HG03354 (cell line): ENCODE measurements around the gene RNF130.
"Not testable (repeated sequence)": the region's sequence is repeated elsewhere in the genome, so short reads cannot be mapped to it uniquely, and the experiment has no call there.

ENCODE experiments used
- ATAC-seq: cut with Tn5 transposase; IDR thresholded peaks from one replicate; pipeline ENCODE4 v1.9.1; 2021; ENCODE audit warnings: mild to moderate bottlenecking; ENCODE audit not compliant: unreplicated experiment, poor library complexity, severe bottlenecking

RNF130 gene

GRCh38 chr5:179986328-179986727 is 85.2 kb downstream of the RNF130 start:
- ATAC-seq, result no peak

GRCh38 chr5:179981636-179982035 is 89.9 kb downstream of the RNF130 start:
- ATAC-seq, result no peak

DNA sequence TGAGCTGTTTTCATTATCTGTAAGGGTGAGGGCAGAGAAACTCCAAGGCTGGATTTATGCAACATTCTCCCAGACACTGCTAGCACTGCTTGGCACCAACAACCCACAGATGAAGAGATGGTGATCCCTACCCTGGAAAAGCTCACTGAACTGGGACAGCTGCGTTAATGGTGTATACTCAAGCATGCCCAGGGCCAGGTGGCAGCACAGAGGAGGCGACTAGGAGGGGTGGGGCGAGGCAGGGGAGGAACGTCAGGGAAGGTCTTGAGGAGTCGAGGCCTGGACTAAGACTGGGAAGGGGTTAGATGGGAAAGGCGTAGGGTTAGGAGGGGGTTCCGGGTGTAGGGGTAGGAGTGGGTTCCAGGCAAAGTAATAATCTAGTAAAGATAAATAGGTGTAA is 90.8 kb downstream of the RNF130 start:
- ATAC-seq, result no peak

DNA sequence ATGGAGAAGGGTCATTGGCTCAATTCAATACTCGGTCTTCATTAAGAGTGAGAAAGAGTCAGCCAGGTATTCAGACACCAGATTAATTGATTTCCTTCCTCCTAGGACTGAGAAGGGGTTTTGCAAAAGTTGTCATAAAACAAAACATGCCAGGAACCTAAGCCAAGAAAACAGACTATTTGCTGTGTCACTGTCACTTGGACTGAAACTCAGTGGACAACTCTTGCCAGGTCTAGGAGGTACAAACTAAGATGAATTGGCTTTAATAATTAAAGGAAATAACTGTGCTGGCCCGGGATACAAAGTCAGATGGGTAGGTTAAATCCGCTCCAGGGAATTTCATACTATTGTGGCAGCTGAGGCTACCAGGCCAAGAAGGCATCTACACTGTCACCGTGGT is 92.8 kb downstream of the RNF130 start:
- no peak for ATAC-seq

- ATAC-seq, result no peak
Observed at GRCh38 chr5:179975713-179976134, 95.8 kb downstream of the RNF130 start.

DNA sequence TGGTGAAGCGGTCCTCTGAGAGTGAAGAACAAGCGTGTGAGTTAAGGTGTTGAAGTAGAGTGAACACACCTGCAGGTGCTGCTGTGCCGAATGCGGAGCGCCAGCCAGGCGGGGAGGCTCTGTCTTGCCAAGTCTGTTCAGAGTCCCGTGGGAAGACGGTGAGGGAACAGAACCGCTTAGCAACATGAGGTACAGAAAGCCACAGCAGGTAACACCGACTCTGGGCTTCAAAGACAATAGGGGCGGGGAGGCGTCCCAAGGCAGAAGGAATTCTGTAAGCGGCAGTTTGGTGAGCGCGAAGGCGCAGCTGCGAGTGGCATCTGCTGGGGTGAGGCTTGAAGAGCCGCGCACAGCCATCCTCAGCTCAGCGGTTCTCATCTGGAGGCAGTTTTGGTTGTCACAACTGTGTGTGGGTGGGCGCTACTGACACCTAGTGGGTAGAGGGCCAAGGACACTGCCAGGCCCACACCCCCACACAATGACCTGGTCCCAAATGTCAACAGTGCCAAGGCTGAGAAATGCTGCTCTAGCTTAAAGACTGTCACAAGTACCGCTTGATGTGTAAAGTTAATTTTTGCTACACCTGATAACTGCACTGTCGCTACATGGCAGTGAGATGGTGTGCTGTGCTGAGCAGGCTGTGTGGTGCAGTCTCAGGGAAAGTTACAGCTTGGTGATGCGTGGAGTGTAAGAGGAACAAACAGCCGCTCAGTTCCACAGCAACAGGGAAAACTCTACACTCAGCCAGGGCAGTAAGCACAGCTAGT is 96.4 kb downstream of the RNF130 start:
- peak; percentile 67 for ATAC-seq

DNA sequence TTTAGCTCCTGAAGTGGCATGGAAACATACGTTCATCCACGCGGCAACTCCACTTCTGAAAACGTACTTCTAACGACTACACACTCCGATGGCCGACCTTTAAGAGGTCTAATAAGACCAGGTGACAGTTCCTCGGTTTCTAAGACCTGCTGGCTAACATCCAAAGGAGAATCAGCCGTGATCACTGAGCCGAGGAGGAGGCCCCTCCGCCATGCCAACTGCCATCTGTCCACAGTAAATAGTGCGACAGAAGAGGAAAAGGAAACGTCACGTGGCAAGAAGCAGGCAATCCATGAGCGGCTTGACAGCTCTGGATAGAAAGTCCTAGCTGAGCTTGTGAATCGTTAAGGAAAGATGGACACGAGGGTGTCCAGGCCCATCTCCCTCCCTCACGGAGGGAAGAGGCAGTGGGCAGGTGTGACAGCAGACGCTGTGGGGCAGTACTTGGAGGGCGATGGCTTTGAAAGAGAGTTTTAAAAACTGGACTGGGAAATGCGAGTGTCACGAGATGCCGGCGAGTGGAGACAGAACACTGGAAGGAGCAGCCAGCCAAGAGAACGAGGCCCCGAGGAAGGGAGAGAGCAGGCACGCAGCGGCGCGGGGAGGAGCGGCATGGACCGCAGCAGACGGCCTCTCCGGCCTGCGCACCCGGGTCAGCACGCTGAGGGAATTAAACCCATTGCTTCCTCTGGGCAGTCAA is 97.2 kb downstream of the RNF130 start:
- no peak for ATAC-seq

- no peak for ATAC-seq
Observed at GRCh38 chr5:179973391-179973790, 98.2 kb downstream of the RNF130 start.

DNA sequence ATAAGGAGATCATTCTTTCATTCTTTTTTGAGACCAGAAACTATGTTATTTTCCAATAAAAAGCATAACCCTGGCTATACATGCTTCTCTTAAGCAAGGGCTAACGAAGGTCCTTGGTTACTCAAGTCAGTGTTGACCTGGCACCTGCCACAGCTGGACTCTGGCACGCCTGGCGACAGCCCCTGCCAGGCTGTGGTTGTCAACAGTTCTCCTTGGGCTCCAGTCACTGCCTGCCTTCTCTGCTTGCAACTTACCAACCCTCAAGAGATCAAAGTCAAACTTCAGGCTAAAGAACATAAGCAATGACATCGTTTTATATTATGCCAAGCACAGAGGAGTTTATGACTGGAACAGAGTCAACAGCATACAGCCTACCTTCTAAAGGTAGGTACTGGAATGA is 102.4 kb downstream of the RNF130 start:
- ATAC-seq, result no peak

DNA sequence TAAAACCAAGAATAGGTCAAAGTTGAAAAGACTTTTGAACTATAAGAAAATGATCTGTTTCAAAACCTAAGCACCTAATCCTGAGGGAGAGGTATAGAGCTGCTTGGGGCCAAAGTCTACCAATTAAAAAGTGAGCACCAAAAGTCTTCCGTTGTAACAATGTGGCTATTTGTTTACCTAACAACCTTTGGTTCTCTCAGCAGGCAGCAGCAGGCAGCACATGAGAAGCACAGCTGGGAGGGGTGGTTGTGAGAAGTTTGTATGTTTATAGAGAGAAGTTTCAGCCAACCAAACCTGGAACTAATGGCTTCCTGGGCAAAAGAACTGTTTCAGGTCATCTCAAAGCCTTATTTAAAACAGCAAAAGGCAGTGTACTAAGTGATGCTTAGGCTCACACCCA is 104.1 kb downstream of the RNF130 start:
- ATAC-seq, result no peak

- no peak for ATAC-seq
Observed at GRCh38 chr5:179964015-179964414, 107.5 kb downstream of the RNF130 start.

DNA sequence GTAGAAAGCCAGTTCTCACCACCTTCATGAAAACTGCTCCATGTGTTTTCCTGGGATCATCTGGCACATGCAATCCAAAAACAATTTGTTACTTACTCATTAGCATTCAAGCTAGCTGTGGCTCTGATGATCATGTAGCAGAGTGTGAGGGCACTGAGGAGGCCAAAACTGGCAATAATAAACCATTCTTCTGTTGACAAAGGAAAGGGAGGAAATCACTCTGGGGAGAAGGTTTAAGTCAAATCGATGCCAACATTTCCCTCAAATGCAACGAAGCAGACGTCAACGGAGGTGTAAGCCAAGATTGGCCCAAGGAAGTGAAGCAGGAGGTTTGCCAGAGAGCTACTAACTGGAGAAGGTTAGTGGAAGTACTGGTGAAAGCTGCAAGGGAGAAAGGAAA is 108.2 kb downstream of the RNF130 start:
- no peak for ATAC-seq

DNA sequence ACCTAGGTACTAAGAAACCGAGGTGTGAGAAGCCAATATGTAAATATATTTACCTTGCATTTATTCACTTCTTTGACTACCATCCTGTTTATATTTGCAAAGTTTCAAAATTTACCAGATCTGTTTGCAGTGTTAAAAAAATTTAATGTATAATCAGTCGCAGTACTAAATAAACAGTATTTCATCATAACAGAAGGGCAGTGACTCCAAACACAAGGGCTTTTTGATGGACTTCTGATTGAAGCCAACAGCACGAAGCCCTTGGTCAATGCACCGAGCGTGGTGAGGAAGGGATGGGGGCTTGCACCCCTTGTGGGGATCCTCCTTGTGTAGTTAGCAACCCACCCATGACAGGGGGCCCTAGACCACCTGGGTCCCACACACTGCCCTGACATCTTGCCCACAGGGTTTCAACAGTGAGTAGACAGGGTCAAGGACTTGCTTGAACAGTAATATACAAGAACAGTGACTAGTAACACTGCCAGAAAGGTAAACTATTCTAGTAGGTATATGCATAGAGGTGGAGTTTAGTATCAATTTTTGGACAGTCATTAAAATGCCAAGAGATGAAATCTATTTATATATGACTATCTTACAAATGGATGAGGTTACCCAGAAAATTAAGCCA is 111.2 kb downstream of the RNF130 start:
- ATAC-seq, result no peak

DNA sequence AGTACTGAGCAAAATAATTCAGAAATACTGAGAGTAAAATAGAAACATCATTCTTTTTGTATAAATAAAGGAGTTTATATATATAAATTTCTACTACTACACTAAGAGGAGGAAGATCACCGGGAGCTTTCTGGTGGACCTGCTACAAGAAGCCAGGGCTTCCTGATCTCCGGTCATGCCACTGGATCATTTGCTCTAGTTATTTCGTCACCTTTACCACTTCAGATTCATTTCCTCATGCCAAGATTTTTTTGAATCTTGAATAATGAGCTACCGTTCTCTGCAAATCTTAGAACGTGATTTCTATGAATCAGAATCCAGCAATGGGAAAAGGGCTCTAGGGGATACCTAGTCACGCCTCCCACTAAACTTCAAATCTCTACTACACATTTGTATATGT is 111.9 kb downstream of the RNF130 start:
- no peak for ATAC-seq

- not testable (repeated sequence) for ATAC-seq
Observed at GRCh38 chr5:179959118-179959517, 112.4 kb downstream of the RNF130 start.

DNA sequence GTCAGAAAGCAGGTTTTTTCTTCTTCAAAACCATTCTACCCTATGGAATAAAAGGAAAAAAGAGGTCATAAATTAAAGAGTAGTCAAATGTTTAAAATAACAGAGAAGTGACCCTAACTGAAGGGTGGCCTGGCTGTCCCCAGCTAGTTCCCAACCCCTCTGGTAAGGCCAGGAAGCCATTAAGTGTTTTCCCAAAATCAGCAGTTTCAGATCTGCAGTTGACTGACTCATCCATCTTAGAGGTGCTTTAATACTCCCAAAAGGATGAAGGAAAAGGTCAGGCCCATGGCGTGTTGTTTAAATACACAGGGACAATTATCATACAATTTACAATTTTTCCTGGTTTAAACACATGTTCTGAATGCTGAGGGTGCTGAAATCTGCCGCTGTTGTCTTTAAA is 115.9 kb downstream of the RNF130 start:
- no peak for ATAC-seq

DNA sequence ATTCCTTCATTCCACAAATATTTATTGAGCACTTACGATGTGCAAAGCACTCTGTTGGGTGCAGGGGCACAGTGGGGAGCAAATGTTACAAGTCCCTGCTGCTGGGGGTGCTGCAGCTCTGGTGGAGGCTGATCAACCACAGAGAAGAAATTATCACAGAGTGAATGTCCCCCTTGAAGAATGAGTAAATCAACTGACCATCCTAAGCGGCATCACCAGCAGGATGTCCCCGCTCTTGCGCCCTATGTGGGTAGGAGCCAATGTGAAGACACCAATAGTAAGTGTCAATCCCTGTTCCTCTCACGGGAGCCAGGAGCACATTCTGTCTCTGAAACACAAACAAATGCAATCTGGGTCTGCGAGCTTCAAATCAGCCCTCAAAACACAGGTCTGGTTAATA is 116.5 kb downstream of the RNF130 start:
- no peak for ATAC-seq

GRCh38 chr5:179954434-179954833 is 117.1 kb downstream of the RNF130 start:
- ATAC-seq, result no peak

GRCh38 chr5:179953987-179954386 is 117.6 kb downstream of the RNF130 start:
- ATAC-seq, result no peak

- no peak for ATAC-seq
Observed at GRCh38 chr5:179936976-179937681, 134.4 kb downstream of the RNF130 start.
